NCI-H446 treated with DMSO at 0.1 percent for 48 hours (cell line): ENCODE results near the gene TUBGCP6.

ENCODE experiments used
- DNase-seq: peaks from one replicate; lab custom pipeline; 2025; lab: John Stamatoyannopoulos, UW

The TUBGCP6 gene

DNA sequence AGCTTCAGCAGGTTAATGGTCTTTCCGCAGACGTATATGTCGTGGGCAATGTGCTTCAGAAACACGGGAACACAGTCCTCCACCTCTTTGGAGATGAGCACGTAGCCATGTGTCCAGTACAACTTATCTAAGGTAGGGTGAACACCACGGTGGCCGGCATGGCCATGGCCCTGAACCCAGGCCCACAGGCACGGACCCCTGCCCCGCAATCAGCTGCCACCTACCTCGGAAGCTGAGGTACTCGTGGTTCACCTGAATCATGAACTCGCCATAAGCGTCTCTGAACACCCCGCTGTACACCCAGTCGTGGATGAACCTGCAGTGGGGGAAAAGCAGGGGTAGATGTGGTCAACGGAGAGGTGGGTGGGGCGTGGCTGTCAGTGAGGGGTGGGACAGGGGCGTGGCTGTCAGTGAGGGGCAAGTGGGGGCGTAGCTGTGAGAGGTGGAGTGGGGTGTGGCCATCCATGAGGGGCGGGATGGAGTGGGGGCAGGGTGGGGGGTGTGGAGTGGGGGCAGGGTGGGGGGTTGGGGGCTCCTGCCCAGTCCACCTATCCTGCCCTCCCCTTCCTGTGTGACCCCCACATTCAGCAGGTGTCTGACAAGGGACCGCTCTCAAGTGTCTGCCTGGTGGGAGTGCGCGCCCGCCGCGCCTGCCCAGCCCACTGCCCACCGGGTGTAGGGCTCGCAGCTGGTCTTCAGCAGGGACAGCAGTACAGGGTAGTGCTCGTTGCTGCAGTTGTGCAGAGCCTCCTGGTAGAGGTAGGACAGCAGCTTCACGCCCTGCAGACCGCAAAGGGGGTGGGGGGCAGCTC is 18.6 kb downstream of the TUBGCP6 start:
- DNase-seq, result no peak

DNA sequence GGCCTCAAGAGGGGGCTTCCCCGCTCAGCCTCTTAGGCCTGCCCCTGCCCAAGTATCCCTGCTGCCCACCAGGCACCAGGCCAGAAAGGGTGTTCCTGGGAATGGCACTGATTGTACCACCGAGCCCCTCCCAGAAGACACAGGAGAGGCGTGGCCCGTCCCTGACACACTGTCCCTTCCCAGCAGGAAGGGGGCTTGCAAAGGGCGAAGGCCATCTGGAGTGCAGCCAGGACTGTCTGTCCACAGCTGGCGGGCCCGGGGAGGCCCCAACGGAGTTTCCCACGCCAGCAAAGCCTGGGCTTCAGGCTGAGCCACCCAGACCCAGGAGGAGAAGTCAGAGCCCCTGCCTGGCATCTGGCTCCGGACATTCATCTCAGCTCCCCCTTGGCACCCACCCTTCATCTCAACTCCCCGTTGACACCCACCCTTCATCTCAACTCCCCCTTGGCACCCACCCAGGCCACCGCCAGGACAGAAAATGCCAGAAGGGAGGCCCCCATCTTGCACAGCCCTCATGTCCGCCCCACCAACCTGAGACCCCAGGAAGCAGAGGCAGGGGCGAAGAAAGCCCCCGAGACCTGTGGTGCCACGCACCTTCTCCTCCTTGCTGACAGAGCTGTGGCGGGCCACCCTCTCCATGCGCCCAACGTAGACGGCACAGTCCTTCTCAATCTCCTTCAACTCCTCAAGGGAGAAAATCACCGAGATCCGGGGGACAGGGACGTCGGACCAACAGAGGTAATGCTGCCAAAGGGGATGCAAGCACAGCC is 19.4 kb downstream of the TUBGCP6 start:
- DNase-seq, result no peak

DNA sequence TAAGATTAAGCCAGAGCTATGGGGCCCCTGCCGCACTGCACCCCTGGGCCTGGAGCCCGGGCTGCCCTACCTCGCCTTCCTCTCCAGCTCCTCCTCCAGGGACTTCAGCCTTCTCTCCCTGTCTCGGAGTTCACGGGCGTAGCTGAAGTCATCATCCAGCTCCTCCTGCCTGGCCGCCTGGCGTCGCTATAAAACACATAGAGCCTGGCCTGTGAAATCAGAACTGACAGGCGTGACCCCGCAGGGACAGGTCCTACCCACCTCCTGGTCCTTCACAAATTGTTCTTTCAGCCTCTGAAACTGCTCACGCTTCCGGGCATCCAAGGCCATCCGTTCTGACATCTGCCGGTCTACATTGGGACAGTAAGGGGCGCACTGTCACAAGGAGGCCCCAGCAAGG is 20.8 kb downstream of the TUBGCP6 start:
- no peak for DNase-seq

DNA sequence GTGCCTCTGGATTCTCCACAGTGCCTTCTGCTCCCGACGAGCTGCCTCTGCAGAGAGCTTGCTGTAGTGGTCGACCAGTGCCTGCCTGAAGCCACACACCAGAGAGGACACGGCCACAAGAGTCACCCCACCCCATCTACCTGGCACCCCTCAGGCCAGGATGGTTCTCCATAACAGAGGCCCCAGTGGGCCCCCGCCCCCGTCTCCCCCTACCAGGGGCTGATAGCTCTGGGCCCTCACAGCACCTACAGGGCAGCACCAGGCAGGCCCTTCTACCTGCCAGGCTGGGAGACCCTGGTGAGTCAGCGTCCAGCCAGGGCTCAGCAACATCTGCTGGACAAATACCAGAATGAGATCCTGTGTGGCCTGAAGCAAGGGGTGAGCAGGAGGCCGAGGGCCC is 22.3 kb downstream of the TUBGCP6 start:
- DNase-seq, result no peak

DNA sequence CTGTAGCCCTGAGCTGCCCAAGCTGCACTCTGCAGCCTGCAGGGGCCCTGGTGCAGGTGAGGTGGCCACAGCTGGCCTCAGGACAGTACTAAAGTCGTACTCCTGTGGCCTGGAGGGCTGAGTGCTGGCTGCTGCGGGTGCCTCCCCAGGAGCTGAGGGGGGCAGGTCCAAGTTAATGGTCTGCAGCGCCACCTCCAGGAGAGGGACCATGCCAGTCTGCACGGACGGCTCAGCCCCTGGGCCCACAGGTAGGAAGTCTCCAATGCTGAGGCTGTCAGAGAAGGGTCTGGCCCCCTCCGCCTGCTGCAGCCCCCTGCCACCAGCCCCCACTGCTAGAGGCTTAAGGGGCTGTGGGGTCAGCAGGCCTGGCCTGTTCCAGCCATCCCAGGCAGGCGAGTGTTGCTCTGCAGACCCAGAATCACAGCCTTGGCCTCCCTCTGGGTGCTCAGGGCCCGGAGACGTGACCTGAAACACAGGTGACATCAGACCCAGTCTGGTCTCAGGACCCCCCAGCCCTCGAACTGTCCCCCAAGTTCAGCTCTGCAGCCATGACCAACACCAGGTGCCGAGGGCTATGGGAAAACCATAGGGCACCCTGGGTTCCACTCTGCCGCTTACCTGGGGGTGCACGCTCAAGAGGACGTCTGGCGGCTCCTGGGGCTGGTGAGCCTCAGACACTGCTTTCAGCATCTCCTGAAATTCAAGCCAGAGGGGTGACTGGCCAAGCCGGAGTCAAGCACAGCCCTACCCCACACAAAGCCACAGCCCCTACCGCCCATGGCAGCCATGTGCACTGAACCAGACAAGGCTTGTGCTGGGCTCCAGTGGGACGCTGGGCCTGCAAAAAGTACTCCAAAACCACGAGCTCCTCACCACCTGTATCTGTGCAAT is 23.2 kb downstream of the TUBGCP6 start:
- DNase-seq, result no peak

DNA sequence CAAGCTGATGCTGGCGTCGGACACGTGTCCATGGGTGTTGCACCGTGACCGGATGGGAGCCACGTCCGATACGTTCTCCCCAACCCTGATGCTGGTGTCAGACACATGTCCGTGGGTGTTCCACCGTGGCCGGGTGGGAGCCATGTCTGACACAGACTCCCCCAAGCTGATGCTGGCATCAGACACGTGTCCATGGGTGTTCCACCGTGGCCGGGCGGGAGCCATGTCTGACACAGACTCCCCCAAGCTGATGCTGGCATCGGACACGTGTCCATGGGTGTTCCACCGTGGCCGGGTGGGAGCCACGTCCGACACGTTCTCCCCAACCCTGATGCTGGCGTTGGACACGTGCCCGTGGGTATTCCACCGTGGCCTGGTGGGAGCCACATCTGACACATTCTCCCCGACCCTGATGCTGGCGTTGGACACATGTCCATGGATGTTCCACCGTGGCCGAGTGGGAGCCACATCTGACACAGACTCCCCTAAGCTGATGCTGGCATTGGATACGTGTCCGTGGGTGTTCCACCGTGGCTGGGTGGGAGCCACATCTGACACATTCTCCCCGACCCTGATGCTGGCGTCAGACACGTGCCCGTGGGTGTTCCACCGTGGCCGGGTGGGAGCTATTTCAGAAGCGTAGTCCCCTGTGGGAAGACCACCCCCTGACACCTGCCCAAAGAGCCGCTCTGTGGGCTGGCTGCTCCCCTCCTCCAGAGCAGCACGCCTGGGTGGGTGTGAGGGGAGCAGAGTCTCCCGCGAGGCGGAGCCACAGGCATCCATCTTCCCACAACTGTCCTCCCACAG is 24.0 kb downstream of the TUBGCP6 start:
- DNase-seq, result no peak

DNA sequence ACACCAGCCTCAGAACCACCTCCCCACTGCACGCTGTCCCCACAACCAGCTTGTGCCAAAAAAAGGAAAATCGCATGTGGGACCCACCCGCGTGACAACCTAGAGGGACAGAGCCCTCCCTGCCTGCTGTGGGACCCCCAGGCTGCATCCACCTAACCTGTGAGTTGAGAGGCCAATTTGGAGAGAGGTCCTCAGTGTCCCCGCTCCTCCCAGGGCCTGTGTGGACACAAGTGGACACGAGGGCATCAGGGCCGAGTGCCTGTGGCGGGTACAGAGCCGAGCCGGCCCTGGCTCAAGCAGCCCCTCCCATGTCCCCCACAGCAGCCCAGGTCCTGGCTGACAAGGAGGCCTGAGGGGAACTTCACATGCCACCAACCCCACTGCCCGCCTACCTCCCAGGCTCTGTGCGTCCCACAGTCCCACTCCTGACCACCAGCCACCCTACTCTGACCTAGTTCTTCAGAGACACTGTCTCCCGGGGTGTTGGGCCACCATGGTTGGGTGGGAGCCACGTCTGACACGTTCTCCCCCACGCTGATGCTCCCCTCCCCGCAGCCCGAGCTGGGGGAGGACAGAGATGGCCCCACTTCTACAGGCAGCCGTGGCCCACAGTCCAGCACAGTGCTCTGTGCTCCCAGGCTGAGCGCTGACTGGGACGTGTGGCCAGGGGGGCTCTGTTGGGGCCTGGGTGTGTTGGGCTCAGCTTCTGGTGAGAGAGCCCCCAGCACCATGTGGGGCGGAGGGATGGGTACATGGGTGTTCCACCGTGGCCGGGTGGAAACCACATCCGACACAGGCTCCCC is 24.8 kb downstream of the TUBGCP6 start:
- no peak for DNase-seq

DNA sequence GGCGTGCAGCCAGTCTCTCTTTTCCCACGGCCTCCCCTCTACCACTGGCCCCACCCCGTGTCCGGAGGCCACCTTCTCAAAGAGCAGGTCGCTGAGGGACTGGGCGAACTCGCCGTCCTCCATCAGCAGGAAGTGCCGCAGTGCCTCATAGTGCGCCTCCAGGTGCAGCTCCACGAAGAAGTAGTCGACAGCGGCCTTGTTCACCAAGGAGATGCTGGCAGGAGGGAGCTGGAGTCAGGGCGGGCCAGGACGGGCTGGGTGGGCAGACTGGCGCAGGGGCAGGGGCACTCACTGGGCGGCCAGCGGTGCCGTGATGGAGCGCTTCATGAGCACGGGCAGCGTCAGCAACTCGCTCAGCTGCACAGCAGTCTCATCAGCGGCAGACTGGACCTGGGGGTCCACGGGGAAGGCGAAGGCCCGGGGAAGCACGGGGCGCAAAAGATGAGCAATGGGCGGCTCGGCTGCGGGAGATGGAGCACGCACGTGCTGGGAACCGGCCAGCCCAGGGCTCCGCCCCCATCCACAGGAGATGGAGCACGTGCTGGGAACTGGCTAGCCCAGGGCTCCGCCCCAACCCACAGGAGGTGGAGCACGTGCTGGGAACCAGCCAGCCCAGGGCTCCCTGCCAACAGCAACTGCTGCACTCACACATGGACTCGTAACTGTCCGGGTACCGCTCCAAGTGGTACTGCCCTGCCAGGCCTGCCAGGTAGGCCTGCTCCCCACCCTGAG is 25.7 kb downstream of the TUBGCP6 start:
- no peak for DNase-seq

DNA sequence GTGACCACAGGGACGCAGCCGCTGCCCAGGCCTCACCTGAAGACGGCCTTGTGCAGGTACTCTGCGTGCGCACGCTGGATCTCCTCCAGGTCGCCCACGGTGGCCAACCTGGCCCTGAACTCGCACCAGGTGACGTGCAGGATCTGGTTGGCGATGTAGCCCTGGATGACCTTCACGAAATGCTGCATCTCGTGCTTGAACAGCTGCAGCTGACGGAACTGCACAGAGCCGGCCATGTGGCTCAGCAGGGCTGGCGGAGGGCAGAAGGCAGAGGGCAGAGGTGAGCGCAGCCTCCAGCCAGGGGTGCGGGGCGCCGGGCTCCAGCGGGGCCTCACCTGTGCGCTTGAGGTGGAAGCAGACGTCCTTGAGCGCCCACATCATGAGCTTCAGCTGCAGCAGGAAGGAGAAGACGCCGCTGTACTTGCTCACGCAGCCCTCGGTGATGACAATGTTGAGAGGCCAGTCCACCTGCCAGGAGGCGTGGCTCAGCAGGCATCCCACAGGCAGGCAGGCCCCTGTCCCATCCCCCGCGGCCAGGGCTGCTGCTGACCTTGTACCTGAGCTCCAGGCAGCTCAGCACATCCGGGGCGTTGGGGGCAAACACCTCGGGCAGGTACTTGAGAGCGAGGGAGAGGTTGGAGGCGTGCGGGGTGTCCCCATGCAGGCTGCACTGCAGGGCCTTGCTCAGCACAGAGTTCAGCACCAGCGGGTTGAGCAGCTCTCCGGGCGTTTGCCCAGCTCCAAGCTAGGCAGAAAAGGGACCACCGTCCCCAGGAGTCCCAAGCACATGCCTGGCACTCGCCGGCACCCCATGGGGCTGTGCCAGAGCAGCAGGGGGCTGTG is 26.4 kb downstream of the TUBGCP6 start:
- no peak for DNase-seq

DNA sequence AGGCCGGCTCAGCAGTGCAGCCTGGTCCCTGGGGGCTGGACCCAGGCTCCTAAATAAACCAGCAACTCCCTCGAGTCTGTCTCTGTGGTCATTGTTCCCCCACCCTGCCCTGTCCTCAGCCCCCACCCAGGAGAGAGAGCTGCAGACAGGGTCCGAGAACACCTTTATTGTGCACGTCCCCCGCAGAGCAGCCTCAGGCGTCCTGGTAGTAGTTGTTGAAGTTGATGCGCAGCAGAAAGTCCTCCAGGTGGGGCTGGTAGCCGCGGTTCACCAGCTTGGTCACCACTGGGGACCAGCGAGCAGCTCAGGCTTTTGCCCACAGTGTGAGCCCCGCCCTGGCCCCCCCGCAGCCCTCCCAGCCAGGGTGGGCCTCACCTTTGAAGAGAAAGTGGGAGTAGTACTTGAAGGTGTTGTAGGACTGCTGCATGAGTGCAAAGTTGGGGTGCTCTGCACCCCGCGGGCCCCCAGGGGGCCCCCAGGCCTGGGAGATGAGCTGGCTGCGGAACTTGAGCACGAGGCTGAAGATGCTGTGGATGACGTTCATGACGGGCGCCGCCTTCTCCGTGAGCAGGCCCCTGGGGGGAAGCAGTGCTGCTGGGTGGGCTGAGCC is 27.2 kb downstream of the TUBGCP6 start:
- no peak for DNase-seq

DNA sequence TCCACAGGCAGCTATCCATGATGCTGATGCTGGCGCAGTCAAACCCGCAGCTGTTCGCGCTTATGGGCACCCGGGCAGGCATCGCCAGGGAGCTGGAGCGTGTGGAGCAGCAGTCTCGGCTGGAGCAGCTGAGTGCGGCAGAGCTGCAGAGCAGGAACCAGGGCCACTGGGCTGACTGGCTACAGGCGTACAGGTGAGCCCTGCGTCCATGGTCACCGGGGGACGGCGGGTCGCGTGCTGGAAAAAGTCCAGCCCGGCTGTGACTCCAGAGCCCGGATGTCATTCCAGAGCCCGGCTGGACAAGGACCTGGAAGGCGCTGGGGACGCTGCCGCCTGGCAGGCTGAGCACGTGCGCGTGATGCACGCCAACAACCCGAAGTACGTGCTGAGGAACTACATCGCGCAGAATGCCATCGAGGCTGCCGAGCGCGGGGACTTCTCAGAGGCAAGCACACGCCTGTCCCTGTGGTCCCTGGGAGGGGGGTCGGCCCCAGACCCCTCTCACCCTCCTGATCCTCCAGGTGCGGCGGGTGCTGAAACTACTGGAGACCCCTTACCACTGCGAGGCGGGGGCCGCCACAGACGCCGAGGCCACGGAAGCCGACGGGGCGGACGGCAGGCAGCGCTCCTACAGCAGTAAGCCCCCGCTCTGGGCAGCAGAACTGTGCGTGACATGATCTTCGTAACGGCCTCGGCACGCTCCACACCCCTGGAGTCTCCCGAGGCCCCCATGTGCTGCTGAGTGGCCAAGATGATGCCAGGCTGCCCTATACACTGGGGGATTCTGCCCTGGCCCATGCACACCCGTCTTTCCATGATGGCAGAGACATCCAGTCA is 27.9 kb downstream of the TUBGCP6 start:
- no peak for DNase-seq

DNA sequence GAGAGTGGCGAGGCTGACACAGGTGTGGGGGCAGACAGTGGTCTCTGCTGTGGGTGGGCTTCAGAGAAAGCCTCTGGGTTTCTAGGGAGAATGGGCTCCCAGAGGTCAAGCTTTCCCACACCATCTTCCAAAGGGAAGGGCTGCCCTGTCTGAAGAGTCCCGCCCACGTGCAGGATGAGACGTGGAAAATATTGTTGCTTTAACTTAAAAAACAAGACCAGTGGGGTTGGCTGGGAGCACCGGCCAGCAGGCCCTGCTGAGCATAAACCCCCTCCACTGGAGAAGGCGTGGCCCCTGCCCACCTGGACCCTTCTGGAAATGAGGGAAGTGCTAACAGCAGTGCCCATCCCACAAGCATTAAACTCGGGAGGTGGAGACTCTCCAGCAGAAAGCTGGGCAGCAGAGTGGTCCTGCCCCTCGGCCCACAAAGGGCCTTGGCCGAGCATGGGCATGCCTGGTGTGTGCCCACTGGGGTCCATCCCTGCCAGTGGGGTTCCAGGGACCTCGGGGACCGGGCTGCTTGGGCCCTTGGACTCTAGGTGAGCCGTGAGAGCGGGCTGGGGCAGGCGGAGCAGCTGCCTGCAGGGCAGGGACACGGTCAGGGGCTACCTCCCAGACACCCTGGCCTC is 28.7 kb downstream of the TUBGCP6 start:
- DNase-seq, result no peak

DNA sequence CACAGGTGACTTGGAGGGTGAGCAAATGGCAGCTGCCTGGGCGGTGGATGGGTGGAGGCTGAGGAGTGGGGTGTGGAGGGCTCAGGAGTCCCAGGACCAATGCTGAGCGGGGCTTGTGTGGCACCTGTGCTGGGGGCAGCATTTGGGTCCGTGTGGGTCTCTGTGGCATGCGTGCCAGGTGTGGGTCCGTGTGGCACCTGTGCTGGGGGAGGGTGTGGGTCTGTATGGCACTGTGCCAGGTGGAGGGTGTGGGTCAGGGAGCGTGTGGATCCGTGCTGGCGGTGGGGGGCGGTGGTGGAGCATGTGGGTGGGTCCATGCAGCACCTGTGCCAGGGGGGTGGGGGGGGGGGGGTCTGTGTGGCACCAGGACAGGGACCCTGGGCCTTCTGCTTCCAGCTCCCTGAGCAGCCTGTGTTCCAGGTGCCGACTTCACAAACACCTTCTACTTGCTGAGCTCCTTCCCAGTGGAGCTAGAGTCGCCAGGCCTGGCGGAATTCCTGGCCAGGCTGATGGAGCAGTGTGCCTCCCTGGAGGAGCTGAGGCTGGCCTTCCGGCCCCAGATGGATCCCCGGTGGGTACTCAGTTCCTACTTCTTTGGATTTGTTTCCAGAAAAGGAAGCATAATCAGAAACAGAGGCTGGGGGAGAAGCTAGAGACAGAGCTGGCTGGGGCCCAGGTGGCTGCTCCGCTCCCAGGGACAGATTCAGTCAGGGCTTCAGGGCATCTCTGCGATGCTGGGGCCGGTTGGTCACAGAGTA is 29.3 kb downstream of the TUBGCP6 start:
- no peak for DNase-seq

DNA sequence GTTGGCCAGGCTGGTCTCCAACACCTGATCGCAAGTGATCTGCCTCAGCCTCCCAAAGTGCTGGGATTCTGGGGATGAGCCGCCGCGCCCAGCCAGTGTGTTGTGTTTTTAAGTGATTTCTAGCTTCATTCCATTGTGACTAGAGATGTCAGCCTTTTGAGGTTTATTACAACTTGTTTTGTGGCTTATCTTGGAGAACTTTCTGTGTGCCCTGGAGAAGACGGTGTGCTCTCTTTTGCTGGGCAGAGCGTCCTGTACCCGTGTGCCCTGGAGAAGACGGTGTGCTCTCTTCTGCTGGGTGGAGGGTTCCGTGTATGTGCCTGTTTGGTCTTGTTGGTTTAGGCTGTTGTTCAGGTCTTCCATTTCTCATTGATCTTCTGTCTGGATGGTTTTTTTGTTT is 31.6 kb downstream of the TUBGCP6 start:
- DNase-seq, result no peak

DNA sequence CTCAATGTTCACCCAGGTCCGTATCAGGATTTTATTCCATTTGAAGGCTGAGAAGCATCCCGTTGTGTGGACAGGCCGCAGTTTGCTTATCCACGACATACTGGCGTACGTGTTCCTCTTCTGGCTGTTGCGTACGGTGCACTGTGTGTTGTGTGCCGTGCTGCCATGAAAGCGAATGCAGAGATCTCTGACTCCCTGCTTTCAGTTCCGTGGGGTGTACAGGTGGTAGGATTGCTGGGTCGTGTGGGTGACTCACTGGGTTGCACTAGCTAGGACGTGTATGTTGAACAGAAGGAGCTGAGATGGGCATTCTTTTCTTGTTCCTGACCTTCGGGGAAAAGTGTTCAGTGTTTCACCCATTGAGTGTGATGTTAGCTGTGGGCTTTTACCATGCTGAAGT is 33.7 kb downstream of the TUBGCP6 start:
- no peak for DNase-seq

DNA sequence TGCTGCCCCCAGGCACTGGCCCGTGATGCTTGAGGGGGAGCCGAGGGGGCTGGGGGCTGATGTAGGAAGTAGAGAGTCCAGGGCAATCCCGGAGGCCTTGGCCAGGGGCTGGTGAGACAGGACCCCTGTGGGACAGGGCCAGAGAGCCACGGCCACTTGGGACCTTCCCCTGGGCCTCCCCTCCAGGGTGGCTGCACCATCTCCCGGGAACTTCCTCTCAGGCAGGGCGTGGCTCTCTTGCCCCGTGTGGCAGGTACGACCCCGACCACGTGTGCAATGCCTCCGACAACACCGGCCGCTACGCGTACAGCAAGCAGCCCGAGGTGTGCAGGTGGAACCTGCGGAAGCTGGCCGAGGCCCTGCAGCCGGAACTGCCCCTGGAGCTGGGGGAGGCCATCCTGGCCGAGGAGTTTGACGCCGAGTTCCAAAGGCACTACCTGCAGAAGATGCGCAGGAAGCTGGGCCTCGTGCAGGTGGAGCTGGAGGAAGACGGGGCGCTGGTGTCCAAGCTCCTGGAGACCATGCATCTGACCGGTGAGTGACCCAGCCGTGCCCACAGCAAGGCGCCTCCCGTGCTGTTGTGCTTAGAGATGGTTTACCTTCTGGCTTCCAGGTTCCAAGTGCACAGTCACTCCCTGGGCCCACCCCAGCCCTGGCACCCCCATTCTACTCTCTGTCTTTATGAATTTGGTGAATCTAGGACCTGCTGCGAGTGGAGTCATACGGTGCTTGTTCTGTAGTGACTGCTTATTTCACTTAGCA is 34.3 kb downstream of the TUBGCP6 start:
- DNase-seq, result no peak
